GM12878 (cell line): Measurements from ENCODE around the gene ATP6V1F. TPM values are rescaled to one million over a fixed set of nuclear protein-coding genes. Genes with fewer than 3 reads are reported as not detected.

ENCODE experiments used
- BCL11A ChIP-seq: IDR thresholded peaks from 2 replicates; pipeline ENCODE4 v1.6.1; 2011; ENCODE audit warnings: low read depth, low read length
- CTCF ChIP-seq, 3 experiments: IDR thresholded peaks in 2 of 3; conservative IDR thresholded peaks in 1 of 3; 2 replicates each; pipeline ENCODE4 v1.5.1; 2011; ENCODE audit warnings: low read depth in 3 of 3, low read length in 3 of 3, mild to moderate bottlenecking in 3 of 3, control low read depth in 2 of 3, moderate library complexity in 2 of 3, inconsistent platforms in 1 of 3, mixed read lengths in 1 of 3; ENCODE audit not compliant: control insufficient read depth in 2 of 3, insufficient read depth in 1 of 3; ENCODE audit errors: extremely low read depth in 1 of 3
- CUX1 ChIP-seq: IDR thresholded peaks from 2 replicates; pipeline ENCODE4 v1.6.1; 2012; ENCODE audit warnings: improper control_type of control experiment, low read depth, low read length; ENCODE audit not compliant: insufficient replicate concordance
- EED ChIP-seq: sonication (generic); IDR thresholded peaks from 2 replicates; pipeline ENCODE4 v1.6.1; 2016; ENCODE audit warnings: antibody characterized with exemption, low read depth
- HSF1 ChIP-seq: fragments of 150-350 bp; IDR thresholded peaks from 2 replicates; pipeline ENCODE4 v1.6.1; 2014; ENCODE audit warnings: mild to moderate bottlenecking, low read depth, low read length
- IKZF2 ChIP-seq, 2 experiments: fragments of 450-650 bp; IDR thresholded peaks; 2 replicates each; pipeline ENCODE4 v1.6.1; 2017; ENCODE audit warnings: mild to moderate bottlenecking in 2 of 2, moderate library complexity in 2 of 2
- IRF3 ChIP-seq: fragments of 450-650 bp; IDR thresholded peaks from 2 replicates; pipeline ENCODE4 v1.6.1; 2014; ENCODE audit warnings: mild to moderate bottlenecking
- MEF2B ChIP-seq: fragments of 450-650 bp; IDR thresholded peaks from 2 replicates; pipeline ENCODE4 v1.6.1; 2018; ENCODE audit warnings: mild to moderate bottlenecking, moderate library complexity; ENCODE audit not compliant: partially characterized antibody, poor library complexity, severe bottlenecking
- MTA3 ChIP-seq: IDR thresholded peaks from 2 replicates; pipeline ENCODE4 v1.6.1; 2012; ENCODE audit warnings: low read length, inconsistent platforms, borderline replicate concordance
- MXI1 ChIP-seq: fragments of 150-350 bp; IDR thresholded peaks from 2 replicates; pipeline ENCODE4 v1.6.1; 2011; ENCODE audit warnings: low read depth, mild to moderate bottlenecking, inconsistent platforms, low read length, improper control_type of control experiment
- NFXL1 ChIP-seq: fragments of 450-650 bp; IDR thresholded peaks from 2 replicates; pipeline ENCODE4 v1.6.1; 2017; ENCODE audit warnings: antibody characterized with exemption, mild to moderate bottlenecking, borderline replicate concordance
- NFYB ChIP-seq: IDR thresholded peaks from 2 replicates; pipeline ENCODE4 v1.6.1; 2011; ENCODE audit warnings: low read depth, mild to moderate bottlenecking, low read length, improper control_type of control experiment, moderate library complexity; ENCODE audit not compliant: insufficient read depth
- NR2C1 ChIP-seq: fragments of 450-650 bp; IDR thresholded peaks from 2 replicates; pipeline ENCODE4 v1.6.1; 2017; ENCODE audit warnings: antibody characterized with exemption, mild to moderate bottlenecking, moderate library complexity
- RAD51 ChIP-seq: fragments of 450-650 bp; IDR thresholded peaks from 2 replicates; pipeline ENCODE4 v1.6.1; 2016; ENCODE audit warnings: moderate library complexity, mild to moderate bottlenecking, inconsistent platforms
- RELB ChIP-seq: fragments of 450-650 bp; IDR thresholded peaks from 2 replicates; pipeline ENCODE4 v1.6.1; 2017; ENCODE audit warnings: low read depth, mild to moderate bottlenecking, moderate library complexity
- SMARCA5 ChIP-seq: fragments of 450-650 bp; IDR thresholded peaks from 2 replicates; pipeline ENCODE4 v1.6.1; 2017; ENCODE audit warnings: mild to moderate bottlenecking
- SP1 ChIP-seq: IDR thresholded peaks from one replicate; pipeline ENCODE4 v1.6.1; 2011; ENCODE audit warnings: low read depth, low read length
- YY1 ChIP-seq: IDR thresholded peaks from 2 replicates; pipeline ENCODE4 v1.6.1; 2011; ENCODE audit warnings: low read depth, mild to moderate bottlenecking, low read length
- polyA plus RNA-seq, 11 experiments: library from polyadenylated mRNA; depleted of rRNA in 4 of 11; unstranded in 6 of 11; stranded (reverse) in 5 of 11; fragments of >200 nt; fragmentation: Nextera tagmentation in 4 of 11; fragmentation: Illumina TruSeq in 1 of 11; extraction: Ambion mirVana in 4 of 11; extraction: Trizol in 1 of 11; gene quantifications; 1 replicate in 1 of 11; 2 replicates in 10 of 11; pipeline versions ENCODE4 v1.2.1 to v1.2.3, GENCODE V29; 2011 to 2016; ENCODE audit warnings: inconsistent platforms in 2 of 11, missing spikeins in 2 of 11, low read depth in 1 of 11
- total RNA-seq, 4 experiments: library from RNA; depleted of rRNA in 3 of 4; stranded (reverse); fragments of >200 nt in 3 of 4; fragmentation: Illumina TruSeq in 1 of 4; extraction: Trizol in 1 of 4; gene quantifications; 2 replicates each; pipeline versions ENCODE4 v1.2.1 to v1.2.3, GENCODE V29; 2013 to 2021

Gene ATP6V1F
- total and polyA plus RNA-seq, 10 of the 15 experiments (the other 5 are each of a cell fraction or from before 2014, with no cell fraction given): 111 to 343 (median 203) TPM

GRCh38 chr7:128863433-128863989, 855 bp downstream of the ATP6V1F start (continued):
- no peak for TF ChIP-seq CUX1
- no peak for TF ChIP-seq NFXL1
- no peak for TF ChIP-seq NFYB
- TF ChIP-seq RAD51: no peak
- TF ChIP-seq MTA3: no peak; the same call in 1 of the 2 replicates
- TF ChIP-seq YY1: 0 out of 2 replicates have a peak, but pooled peaks have one; percentile 43
- TF ChIP-seq HSF1: no peak
- no peak; the same call in 1 of the 2 replicates for TF ChIP-seq MXI1
- no peak for TF ChIP-seq IKZF2 (IDR thresholded peaks at IDR 0.05)
- TF ChIP-seq IRF3: no peak
- peak; percentile 35; the same call in 1 of the 2 replicates for TF ChIP-seq SMARCA5
- TF ChIP-seq RELB: no peak
- no peak for TF ChIP-seq MEF2B
- TF ChIP-seq BCL11A: no peak
- 0 out of 2 replicates have a peak, but pooled peaks have one; percentile 22 for TF ChIP-seq EED
- no peak for TF ChIP-seq SP1
- no peak for TF ChIP-seq NR2C1
- TF ChIP-seq CTCF (IDR thresholded peaks at IDR 0.05 in 2 of 3, conservative IDR thresholded peaks at IDR 0.05 in 1 of 3; ENCODE audit: control insufficient read depth in 2 of 3, extremely low read depth in 1 of 3, insufficient read depth in 1 of 3, low read depth in 3 of 3, low read length in 3 of 3): peak; percentile 44 to 61 (median 61)
- TF ChIP-seq, all 136 proteins: peak for 6
